GM18870 (cell line): ENCODE results near the gene TENM3.
A peak's percentile ranks its signal among the peaks of the same experiment; 100 is the strongest.
"Not testable (repeated sequence)": the region's sequence is repeated elsewhere in the genome, so short reads cannot be mapped to it uniquely, and the experiment has no call there.

ENCODE experiments used
- ATAC-seq: cut with Tn5 transposase; IDR thresholded peaks from one replicate; pipeline ENCODE4 v1.9.1; 2021; ENCODE audit warnings: moderate library complexity; ENCODE audit not compliant: unreplicated experiment

TENM3 gene

DNA sequence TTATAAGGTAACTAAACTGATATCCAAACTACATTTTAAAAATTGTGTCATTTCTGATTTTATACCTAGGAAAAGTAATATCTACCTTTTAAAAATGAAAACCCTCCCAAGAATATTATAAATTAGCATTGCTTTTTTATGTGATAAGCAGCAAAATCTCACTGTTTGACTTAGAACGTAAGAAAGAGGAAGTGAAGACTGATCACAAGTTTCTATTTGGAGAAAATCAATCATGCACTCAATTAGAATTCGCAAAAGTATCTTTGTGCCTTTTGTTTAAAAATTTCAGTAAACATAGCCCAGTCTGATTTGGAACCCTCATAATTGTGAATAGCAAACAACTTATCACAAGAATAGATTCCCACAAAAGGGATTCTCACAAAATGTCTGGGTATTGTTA, 142.7 kb downstream of the TENM3 start:
- ATAC-seq: no peak

DNA sequence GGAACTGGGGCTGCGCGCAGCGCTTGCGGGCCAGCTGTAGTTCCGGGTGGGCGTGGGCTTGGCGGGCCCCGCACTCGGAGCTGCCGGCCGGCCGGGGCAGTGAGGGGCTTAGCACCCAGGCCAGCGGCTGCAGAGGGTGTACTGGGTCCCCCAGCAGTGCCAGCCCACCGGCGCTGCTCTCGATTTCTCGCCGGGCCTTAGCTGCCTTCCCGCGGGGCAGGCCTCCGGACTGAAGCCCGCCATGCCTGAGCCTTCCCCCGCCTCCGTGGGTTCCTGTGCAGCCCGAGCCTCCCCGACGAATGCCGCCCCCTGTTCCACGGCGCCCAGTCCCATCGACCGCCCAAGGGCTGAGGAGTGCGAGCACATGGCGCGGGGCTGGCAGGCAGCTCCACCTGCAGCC, 143.4 kb downstream of the TENM3 start:
- ATAC-seq: not testable (repeated sequence)

DNA sequence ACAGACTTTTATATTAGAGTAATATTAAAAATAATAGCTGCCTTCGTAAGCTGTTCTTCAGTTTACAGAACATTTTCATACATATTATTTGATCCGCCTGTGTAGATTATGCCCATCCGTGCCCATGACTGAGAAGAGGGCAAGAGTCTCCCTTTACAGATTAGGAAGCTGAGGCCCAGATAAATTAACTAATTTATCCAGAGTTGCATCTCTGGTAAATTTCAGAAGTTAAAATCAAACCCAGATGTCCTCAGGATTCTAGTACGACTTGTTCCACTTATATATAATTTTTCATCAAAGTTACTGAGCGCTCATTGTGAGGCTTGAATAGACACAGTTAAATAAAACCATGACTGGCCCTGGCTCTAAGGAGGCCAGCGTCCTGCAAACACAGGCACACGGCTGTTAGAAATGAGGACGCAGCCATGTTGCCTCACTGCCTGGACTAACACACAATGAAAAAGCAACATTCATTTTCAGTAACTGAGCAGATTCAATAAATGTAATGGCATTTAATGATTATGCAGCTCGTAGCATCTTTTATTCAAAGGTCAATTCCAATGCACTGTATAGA, 148.0 kb downstream of the TENM3 start:
- ATAC-seq: no peak

DNA sequence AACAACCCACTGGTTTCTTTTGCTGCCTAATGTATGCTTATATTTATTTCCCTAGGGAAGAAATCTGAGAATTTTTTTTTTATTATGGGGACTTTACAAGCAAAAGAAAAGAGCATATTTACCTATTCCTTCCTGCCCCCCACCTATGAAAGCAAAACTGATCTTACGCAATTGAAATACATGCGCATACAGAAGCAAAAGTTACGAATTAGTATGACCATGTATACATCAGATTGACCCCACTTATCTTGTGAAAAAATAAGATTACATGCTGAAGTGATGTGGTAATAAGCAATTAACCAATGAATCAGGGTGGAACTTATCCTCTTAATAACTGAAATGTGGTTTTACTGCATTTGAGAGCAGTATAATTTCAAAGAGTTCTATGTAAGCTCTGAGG, 151.0 kb downstream of the TENM3 start:
- no peak for ATAC-seq

DNA sequence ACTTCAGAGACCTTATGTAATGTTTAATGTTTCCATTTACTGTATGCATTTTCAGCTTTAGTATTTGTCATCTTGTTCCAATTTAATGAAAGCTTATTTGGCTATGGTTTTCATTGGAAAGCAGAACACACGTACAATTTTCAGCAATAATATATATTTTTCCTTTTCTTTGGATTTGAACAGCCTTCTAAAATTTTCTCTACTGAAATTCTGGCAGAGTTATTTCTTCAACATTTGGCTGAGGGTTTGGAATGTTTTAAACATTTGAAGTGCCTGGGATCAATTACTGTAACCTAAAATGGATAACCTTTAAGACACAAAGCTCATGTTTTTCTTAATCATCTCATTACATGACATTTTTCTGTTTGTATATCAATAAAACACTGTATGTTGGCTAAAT, 156.9 kb downstream of the TENM3 start:
- ATAC-seq: no peak

DNA sequence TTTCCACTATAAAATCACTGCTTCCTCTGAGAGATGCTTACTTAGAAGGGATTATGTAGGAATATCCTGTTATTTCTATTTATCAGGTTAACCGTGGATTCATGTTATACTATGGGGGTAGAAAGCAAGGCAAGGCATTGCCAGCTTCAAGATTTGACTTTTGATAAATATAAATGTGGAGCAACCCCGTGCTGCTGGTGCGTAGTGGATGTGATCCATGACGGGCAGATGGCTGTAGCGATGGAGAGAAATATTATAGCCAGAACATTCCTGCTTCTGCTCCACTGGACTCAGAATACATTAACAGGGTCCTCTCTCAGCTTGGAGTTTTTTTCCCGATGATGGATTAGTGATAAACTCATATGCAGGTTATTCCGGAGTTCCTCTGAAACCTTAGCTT, 157.6 kb downstream of the TENM3 start:
- no peak for ATAC-seq

DNA sequence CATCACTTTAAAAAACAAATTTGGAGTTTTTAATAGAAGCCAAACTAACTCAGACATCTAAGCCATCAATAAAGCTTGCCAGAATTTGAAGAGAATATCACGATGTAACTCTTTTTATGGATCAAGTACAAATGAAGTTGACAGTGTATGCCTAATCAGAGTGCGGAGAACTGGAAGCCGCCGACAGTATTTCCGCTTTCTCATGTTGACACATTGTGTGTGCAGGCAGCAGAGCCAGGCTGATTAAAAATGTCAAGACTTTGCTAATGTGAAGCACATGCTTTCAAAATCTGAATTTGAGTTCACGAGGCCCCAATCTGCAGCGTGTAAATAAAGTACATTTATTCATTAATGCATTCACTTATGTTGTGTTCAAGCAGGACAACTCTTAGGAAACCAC, 161.2 kb downstream of the TENM3 start:
- ATAC-seq: no peak

DNA sequence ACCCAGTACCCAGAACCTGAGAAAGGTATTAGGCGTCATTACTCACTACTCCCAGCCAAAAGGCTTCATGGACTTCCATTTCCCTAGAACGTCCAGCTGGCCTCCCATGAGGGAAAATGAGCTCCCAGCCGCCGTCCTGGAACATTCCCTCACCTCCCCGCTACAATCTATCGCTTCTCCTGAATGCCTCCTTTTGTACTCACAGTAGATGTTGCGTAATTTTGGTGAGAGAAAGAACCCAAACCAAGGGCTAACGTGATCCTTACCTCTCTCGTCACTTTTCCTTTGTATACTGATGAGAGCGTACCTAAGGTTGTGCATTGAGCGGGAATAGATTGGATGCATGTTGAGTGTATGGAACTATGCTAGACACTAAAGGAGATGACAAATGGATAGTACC, 161.9 kb downstream of the TENM3 start:
- ATAC-seq: no peak

DNA sequence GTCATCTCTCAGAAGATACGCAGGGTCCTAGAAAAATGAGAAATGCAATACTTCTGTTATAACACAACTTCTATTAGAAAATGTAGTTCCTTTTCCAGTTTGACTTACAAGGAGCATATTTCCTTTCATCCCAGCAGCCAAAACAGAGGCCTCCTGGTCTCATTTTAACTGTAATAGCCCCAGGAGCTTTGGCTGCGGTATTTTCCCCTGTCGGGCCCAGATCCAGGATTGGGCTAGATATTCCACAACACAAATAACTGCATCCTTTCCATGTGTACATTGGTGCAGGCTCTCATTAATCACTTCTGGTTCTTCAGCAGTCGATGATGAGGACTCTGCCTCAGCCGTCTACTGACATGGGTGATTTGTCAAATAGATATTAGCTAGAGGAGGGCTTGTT, 166.1 kb downstream of the TENM3 start:
- no peak for ATAC-seq

DNA sequence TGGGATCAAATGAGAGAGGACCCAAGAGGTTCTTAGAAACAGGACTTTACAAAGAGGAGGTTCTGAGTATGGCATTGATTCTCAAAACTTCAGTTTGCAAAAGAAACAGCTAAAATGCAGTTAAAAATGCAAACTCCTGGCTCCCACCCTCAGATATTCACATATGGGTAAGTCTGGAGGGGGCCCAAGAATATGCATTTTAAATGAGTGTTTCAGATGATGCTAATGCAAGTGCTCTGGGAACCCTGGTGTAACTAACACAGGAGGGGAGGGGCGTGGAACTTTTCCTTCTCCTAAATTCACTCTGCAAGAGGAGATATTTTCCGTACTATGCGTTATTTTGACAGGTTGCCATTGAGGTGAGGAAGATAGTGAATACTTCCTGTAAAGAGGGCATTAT, 168.2 kb downstream of the TENM3 start:
- no peak for ATAC-seq

DNA sequence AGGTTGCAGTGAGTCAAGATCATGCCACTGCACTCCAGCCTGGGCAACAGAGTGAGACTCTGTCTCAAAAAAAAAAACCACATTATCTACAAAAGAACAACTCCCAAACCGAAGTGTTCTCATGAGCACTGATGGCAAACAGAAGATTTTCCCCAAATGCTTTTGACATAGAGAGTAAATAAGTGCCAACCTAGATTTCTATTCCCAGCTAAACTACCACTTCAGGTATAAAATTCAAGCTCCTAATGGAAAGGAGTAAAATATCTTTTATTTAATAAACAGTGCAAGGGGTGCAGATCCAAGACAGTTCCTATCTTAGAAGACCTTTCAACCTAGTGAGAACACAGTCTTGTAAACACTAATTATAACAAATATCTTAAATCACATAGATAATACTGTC, 170.3 kb downstream of the TENM3 start:
- no peak for ATAC-seq

DNA sequence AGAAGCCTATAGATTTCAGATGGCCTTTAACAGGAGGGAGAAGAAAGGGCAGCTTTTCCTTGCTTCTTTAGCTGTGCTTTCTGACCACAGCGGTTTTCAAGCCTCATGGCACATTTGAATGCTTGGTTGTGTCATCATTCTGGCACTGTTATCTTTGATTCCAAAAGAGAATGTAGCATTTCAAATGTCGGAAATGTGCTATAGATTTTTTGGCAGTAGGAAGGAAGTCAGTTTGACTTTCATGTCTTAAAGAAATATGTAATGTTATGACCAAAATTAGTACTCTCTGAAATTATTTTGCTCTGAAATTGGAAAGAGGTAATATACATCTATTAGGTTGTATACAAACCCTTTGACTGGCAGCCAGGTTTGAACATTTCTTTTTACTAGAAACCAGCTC, 171.9 kb downstream of the TENM3 start:
- no peak for ATAC-seq

DNA sequence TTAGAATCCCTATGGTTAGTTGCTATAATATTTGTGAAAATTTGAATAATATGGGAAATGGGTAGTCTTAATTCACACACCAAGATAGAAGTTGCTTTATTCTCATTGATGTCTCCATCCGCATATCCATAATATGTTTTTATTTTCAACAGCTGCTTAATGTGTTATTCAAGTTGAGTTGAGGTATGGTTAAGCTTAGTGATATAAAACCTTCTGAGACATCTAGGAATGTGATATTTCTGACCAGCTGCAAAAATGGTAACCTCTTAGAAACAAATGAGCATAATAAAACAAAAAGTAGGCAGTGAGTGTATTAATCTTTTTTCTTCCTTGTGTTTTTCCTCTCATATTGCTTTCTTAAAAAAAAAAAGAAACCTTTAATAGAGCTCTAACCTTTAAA, 172.9 kb downstream of the TENM3 start:
- ATAC-seq: no peak

DNA sequence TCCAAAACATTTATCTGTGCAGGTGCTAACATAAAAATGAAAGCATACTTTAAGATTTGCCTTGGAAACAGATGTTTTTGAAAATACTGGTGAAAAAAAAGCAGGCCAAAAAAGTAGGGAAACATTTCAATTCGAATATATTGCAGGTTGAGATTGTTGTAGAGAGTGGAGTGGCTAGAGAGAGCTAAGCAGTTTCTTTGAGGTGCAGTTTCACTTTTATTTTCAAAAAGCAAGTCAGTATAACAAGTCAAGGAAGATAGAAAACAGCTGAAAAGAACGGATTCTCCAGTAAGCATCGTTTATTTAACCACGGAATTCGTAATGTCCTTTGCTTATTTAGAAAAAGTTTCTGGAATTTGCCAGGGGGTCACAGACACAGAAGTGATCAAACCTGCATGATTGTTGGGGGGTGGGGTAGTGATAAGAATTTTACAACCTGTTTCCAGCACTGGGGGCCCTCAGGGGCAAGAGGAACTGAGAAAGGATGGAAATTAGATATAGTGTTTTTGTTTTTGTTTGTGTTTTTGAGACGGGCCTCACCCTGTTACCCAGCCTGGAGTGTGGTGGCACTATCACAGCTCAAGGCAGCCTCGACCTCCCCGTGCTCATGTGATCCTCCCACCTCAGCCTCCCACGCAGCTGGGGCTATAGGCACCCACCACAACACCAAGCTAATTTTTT, 175.0 kb downstream of the TENM3 start:
- ATAC-seq: peak; percentile 77

DNA sequence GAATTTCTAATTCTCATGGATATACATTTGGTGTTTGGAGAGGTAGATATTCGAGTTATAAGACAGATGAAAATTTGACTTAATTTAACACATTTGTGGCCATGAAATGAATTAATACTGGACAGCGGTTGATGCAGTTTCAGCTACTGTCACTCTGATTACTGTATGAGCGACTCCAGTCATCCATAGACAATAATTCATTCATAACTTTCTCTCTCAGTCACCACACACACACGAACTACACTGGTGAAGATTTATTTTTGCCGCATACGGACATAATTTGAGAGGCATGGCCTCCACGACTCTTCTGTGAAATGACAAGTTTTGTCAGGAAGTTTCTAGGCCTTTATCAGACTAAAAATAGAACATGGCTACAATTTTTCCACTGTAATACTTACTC, 177.0 kb downstream of the TENM3 start:
- ATAC-seq: no peak

DNA sequence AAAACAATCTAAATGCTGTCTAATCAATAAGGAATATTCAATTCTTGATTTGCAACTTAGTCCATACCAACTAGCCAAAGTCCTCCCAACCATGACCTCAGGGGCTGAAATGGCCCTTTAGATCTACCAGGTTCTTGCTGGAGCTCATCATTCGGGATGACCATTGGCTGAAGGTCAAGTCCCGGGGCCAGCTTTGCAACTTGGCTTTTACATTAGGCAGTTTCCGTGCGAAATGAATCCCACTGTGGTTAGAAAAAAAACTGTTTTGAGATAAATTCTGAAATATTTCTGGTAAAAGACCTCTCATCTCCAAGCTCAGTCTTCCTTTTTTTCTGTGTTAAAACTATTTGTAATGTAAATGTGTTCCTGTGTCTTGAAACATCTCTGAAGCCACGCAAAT, 178.6 kb downstream of the TENM3 start:
- ATAC-seq: no peak

DNA sequence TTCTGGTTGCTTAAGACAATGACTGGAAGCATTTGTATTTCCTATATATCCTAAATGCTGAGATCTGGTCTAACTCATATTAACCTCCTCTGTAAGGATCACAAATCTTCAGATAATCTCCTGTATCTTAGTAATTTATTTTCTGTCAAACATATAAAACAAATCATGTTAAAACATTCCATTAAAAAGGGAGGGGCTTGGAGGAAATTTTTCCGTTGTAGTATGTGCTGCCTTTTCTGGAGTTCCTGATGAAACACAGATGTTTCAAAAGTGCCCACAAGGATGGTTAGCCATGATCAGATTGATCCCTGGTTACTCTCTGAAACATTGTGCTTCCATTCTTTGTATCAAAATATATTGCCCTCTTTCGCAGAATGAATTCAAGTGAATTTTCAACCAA, 182.1 kb downstream of the TENM3 start:
- ATAC-seq: no peak

DNA sequence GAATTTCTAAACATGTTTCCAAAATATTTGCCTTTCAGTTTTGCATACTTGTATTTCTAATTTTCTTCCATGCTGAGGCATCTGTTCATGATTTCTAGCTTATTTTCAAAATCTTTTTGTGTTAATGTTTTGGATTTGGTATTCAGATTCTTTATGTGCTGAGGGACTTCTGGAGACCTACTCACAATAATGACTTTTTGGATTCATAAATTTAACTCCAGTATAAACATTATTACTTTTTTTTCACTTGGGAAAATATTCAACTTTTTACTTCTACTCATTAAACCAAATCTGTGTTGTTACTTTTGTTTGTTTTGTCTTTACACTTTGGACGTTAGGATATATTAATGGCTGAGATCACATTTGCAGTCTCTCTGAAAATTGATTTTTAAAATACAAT, 183.7 kb downstream of the TENM3 start:
- ATAC-seq: no peak

DNA sequence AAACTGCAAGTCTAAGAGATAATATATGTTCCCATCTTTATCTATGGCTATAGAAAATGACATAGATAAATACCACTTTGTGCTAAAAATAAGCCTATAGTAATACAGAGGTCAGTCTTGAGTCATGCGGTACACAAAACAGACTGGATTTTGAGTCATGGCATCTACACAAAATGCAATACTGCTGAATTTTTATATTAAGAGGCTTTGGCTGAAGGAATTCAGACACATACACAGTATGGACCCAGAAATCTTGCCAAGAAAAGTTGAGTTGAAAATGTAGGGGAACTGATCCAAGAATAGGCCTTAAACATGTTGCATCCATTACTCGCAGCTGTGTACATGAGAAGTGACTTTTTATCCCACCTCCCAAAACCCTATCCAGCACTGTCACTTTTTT, 184.4 kb downstream of the TENM3 start:
- ATAC-seq: no peak

DNA sequence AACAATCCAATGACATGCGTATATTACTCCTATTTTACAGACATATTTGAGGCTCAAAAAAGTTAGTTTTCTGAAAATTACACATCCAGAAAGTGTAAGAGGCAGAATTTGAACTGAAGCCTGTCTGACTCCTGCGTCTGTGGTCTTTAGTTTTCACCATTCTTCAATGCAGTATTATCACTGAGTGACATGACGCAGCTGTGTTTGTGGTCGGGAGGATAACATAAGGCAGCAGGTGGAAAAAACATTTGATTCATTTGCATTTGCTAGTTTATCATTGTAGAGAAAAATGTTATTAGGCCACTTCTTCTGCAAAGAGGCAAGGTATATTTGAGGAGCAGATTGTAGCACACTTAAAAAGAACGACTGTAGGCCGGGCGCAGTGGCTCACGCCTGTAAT, 186.7 kb downstream of the TENM3 start:
- ATAC-seq: no peak

DNA sequence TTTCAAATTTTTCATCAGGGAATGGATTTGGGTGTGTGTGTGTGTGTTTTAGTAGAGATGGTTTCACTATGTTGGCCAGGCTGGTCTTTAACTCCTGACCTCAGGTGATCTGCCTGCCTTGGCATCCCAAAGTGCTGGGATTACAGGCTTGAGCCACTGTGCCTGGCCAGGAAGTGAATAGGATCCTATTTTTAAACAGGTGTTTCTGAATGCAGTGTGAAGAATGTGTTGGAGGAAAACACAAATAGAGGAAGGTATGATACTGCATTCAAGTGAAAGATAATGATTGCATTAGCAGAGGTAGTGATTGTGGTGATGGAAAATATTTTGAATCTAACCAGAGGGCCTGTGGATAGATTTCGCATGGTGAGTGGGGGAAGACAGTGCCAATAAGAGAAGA, 189.6 kb downstream of the TENM3 start:
- ATAC-seq: no peak

DNA sequence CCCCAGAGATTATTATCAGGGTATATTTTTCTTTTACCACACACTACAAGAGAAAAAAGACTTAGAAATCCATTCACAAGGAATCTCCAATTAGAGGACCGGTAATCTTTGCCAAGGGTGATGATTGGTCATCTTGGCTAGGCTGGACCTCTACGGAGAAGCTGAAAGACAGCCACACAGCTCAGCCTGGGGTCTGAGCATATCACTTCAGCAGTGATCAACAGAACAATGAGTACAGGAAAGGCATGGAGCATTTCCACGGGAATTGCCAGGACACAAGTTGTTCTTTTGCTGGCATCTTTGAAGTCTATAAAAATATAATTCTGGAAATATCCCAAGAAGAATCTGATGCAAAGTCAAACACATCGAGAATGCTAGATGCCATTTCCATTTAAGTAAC, 191.5 kb downstream of the TENM3 start:
- no peak for ATAC-seq

DNA sequence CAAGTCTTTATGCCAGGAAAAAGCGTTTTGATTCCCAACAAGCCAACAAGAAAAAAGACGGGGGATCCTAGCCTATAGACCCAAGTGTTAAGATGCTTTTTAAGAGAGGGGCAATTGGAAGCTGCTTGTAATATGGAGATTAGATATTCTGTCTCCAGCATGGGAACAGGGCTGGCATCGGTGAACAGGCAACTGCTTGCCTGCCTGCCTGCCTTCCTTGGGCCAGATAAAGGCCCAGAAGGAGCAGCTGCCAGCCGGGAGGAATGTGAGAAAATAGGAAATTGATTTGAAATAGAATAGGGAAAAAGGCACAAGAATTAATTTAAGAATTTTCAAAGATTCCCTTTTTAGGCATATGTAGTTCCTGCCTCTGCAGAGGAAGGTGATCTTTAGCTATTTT, 192.2 kb downstream of the TENM3 start:
- ATAC-seq: no peak
